ENCODE data around the gene SH2D6. TPM values are rescaled to one million over a fixed set of nuclear protein-coding genes. Genes with fewer than 3 reads are reported as not detected.
"Not testable (repeated sequence)": the region's sequence is repeated elsewhere in the genome, so short reads cannot be mapped to it uniquely, and the experiment has no call there.

The SH2D6 gene
- total and polyA plus RNA-seq, 2 experiments from 2014 or later, result 0.31 TPM; not detected in 1

DNA sequence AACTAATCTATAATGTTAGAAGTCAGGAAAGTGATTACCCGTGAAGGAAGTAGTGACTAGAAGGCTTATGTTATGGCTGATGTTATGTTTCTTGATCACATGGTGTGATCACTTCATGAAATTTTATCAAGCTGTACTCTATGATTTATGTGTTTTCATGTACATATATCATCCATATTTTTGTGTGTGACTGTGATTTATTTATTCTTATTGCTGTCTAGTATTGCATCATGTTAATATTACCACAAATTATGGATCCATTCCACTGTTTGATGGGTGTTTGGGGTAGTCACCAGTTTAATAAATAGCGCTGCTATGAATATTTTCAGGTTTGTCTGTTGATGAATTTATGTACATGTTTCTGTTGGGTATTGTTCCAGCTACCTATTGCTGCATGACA is 59.4 kb downstream of the SH2D6 start:
- no peak overlapping the region for H3K4me3 ChIP-seq
- H3K4me2 ChIP-seq (ENCODE audit: unreplicated experiment), result no peak overlapping the region
- H3K9me2 ChIP-seq (ENCODE audit: insufficient read depth), result no peaks in the 10 kb centered on the region
- no peaks in the 10 kb centered on the region for H3K79me2 ChIP-seq (ENCODE audit: insufficient read depth)
- no peak overlapping the region for H3K9ac ChIP-seq
- TF ChIP-seq EZH2phosphoT487 (IDR thresholded peaks at IDR 0.05; ENCODE audit: insufficient read depth, low read depth) (no peak), EZH2 (IDR thresholded peaks at IDR 0.05; ENCODE audit: insufficient read depth, poor library complexity, severe bottlenecking) (no peak)
- in situ Hi-C loops (cut with MboI), result no loop called here
- WGBS, 2 experiments (ENCODE audit: low coverage in 1 of 2, low lambda C conversion rate in 2 of 2, missing lambda C conversion rate in 2 of 2), result 87 to 95% methylated on average over 2 of the region's 2 CpGs
- DNase-seq, result no peak
- H4K20me1 ChIP-seq (ENCODE audit: insufficient read depth), result no peaks in the 10 kb centered on the region
- no peaks in the 10 kb centered on the region for H3K4me1 ChIP-seq (ENCODE audit: insufficient read depth)
- no peaks in the 10 kb centered on the region for H3K36me3 ChIP-seq (ENCODE audit: low read depth)
- H3K27ac ChIP-seq, result no peak overlapping the region
- no peaks in the 10 kb centered on the region for H3F3A ChIP-seq (ENCODE audit: insufficient read depth)
- H3K27me3 ChIP-seq (replicated peaks; ENCODE audit: insufficient read depth), result no peaks in the 10 kb centered on the region
- H2AFZ ChIP-seq, result no peak overlapping the region
- H3K9me3 ChIP-seq (ENCODE audit: low read depth), result no peaks in the 10 kb centered on the region

DNA sequence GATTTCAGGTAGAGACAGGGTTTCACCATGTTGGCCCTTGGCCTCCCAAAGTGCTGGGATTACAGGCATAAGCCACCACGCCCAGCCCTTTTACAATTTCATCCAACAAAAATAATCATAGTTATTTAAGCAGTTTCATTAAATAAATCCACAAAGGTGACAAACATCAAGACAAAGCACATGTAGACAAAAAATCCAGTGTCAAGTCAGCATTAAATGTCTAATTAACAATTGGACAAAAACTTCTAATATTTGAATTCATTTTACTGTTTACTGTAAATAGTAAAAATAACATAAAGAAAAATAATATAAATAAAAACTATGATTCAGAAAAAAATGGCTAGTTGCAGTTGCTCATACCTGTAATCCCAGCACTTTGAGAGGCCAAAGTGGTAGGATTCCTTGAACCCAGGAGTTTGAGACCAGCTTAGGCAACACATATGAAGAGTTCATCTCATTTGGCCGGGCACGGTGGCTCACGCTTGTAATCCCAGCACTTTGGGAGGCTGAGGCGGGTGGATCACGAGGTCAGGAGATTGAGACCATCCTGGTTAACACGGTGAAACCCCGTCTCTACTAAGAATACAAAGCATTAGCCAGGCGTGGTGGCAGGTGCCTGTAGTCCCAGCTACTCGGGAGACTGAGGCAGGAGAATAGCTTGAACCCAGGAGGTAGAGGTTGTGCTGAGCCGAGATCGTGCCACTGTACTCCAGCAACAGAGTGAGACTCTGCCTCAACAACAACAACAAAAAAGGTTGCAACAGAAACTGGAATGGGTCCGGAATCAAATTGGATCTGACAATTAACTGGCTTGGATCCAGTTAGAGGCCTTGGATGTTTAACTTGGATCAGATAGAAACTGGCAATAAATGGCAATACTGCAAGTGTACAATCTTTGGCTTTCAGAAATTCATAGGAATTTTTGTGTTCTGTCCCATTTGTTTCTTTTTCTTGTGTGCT is 63.6 kb downstream of the SH2D6 start:
- 77 to 83% methylated on average over 13 of the region's 13 CpGs for WGBS, 2 experiments (ENCODE audit: low coverage in 1 of 2, low lambda C conversion rate in 2 of 2, missing lambda C conversion rate in 2 of 2)
- Histone ChIP-seq H3F3A (ENCODE audit: insufficient read depth) (no peaks in the 10 kb centered on the region), H3K4me3 (no peak overlapping the region), H3K9me3 (ENCODE audit: low read depth) (no peaks in the 10 kb centered on the region), H3K9me2 (ENCODE audit: insufficient read depth) (no peaks in the 10 kb centered on the region), H3K36me3 (ENCODE audit: low read depth) (no peaks in the 10 kb centered on the region), H2AFZ (no peak overlapping the region), H3K4me2 (ENCODE audit: unreplicated experiment) (no peak overlapping the region), H3K27ac (no peak overlapping the region), H3K27me3 (replicated peaks; ENCODE audit: insufficient read depth) (no peaks in the 10 kb centered on the region), H3K9ac (no peak overlapping the region), H3K4me1 (ENCODE audit: insufficient read depth) (peaks cover 9% of the 10 kb centered on the region), H3K79me2 (ENCODE audit: insufficient read depth) (no peaks in the 10 kb centered on the region), H4K20me1 (ENCODE audit: insufficient read depth) (no peaks in the 10 kb centered on the region)
- DNase-seq, result no peak
- in situ Hi-C loops (cut with MboI), result no loop called here
- TF ChIP-seq EZH2 (IDR thresholded peaks at IDR 0.05; ENCODE audit: insufficient read depth, poor library complexity, severe bottlenecking) (no peak), EZH2phosphoT487 (IDR thresholded peaks at IDR 0.05; ENCODE audit: insufficient read depth, low read depth) (no peak)

DNA sequence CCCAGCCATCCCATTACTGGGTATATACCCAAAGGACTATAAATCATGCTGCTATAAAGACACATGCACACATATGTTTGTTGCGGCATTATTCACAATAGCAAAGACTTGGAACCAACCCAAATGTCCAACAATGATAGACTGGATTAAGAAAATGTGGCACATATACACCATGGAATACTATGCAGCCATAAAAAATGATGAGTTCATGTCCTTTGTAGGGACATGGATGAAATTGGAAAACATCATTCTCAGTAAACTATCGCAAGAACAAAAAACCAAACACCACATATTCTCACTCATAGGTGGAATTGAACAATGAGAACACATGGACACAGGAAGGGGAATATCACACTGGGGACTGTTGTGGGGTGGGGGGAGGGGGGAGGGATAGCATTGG is 66.1 kb downstream of the SH2D6 start:
- DNase-seq; H3K9me3 ChIP-seq (ENCODE audit: low read depth); H3K4me1 ChIP-seq (ENCODE audit: insufficient read depth); H2AFZ ChIP-seq; H3K4me3 ChIP-seq; in situ Hi-C loops (cut with MboI); H3K36me3 ChIP-seq (ENCODE audit: low read depth); H4K20me1 ChIP-seq (ENCODE audit: insufficient read depth); H3K4me2 ChIP-seq (ENCODE audit: unreplicated experiment); H3K9ac ChIP-seq; H3K27me3 ChIP-seq (replicated peaks; ENCODE audit: insufficient read depth); H3K79me2 ChIP-seq (ENCODE audit: insufficient read depth); H3K27ac ChIP-seq; H3F3A ChIP-seq (ENCODE audit: insufficient read depth); H3K9me2 ChIP-seq (ENCODE audit: insufficient read depth): not testable (repeated sequence)
- WGBS, 2 experiments (ENCODE audit: low coverage in 1 of 2, low lambda C conversion rate in 2 of 2, missing lambda C conversion rate in 2 of 2), result 77 to 88% methylated on average over 1 of the region's 2 CpGs

DNA sequence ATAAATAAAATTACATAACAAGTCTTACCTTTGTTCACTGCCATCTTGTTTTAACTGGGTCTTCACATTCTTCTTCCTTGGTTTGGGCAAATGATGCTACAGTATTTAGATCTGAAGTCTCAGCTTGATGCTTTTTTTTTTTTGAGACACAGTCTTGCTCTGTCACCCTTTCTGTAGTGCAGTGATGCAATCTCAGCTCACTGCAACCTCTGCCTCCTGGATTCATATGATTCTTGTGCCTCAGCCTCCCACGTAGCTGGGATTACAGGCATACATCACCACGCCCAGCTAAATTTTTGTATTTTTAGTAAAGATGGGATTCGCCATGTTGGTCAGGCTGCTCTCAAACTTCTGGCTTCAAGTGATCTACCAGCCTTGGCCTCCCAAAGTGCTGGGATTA is 67.3 kb downstream of the SH2D6 start:
- DNase-seq, result peak; percentile 62

More for the DNA sequence above, 67.3 kb downstream of the SH2D6 start:
- in situ Hi-C loops (cut with MboI), result no loop called here
- peaks cover 9% of the 10 kb centered on the region for H3K4me1 ChIP-seq (ENCODE audit: insufficient read depth)
- 63 to 72% methylated on average over 3 of the region's 3 CpGs for WGBS, 2 experiments (ENCODE audit: low coverage in 1 of 2, low lambda C conversion rate in 2 of 2, missing lambda C conversion rate in 2 of 2)
- TF ChIP-seq EZH2phosphoT487 (IDR thresholded peaks at IDR 0.05; ENCODE audit: insufficient read depth, low read depth) (no peak), EZH2 (IDR thresholded peaks at IDR 0.05; ENCODE audit: insufficient read depth, poor library complexity, severe bottlenecking) (no peak)
- H3K9me3 ChIP-seq (ENCODE audit: low read depth), result no peaks in the 10 kb centered on the region
- no peaks in the 10 kb centered on the region for H4K20me1 ChIP-seq (ENCODE audit: insufficient read depth)
- no peaks in the 10 kb centered on the region for H3F3A ChIP-seq (ENCODE audit: insufficient read depth)
- peak overlapping the region; percentile 39 for H3K27ac ChIP-seq
- no peaks in the 10 kb centered on the region for H3K79me2 ChIP-seq (ENCODE audit: insufficient read depth)
- H3K9me2 ChIP-seq (ENCODE audit: insufficient read depth), result no peaks in the 10 kb centered on the region
- H3K27me3 ChIP-seq (replicated peaks; ENCODE audit: insufficient read depth), result no peaks in the 10 kb centered on the region
- H3K9ac ChIP-seq, result no peak overlapping the region
- H3K4me3 ChIP-seq, result no peak overlapping the region
- no peaks in the 10 kb centered on the region for H3K36me3 ChIP-seq (ENCODE audit: low read depth)
- peak overlapping the region; percentile 58 for H2AFZ ChIP-seq
- no peak overlapping the region for H3K4me2 ChIP-seq (ENCODE audit: unreplicated experiment)

Small RNAs within 50 kb of the gene (small RNA-seq; reads per million reads assigned to genes)
- not detected for gene AC062037.2 (ENCODE audit: low read depth, low replicate concordance)
- gene RF00019 (ENCODE audit: low read depth, low replicate concordance), result not detected
- not detected for gene RN7SL251P (ENCODE audit: low read depth, low replicate concordance)

Other genes starting within 250 kb of the SH2D6 start
- 96.8 and 125 TPM in 2 replicates for gene TGOLN2, start 90.7 kb upstream of the SH2D6 start, total RNA-seq (2014; rRNA removed; shearing (Covaris generic))
- gene TGOLN2, start 90.7 kb upstream of the SH2D6 start, polyA plus RNA-seq (2016; fragmentation: Nextera tagmentation; extraction: Ambion mirVana), result 117 and 118 TPM in 2 replicates
- 46.0 and 68.6 TPM in 2 replicates for gene RETSAT, start 64.2 kb upstream of the SH2D6 start, total RNA-seq (2014; rRNA removed; shearing (Covaris generic))
- gene RETSAT, start 64.2 kb upstream of the SH2D6 start, polyA plus RNA-seq (2016; fragmentation: Nextera tagmentation; extraction: Ambion mirVana), result 15.6 and 20.4 TPM in 2 replicates
- gene ELMOD3, start 63.9 kb upstream of the SH2D6 start, total RNA-seq (2014; rRNA removed; shearing (Covaris generic)), result 15.4 and 23.8 TPM in 2 replicates
- gene ELMOD3, start 63.9 kb upstream of the SH2D6 start, polyA plus RNA-seq (2016; fragmentation: Nextera tagmentation; extraction: Ambion mirVana), result 12.8 and 15.3 TPM in 2 replicates
- gene CAPG, start 8.3 kb upstream of the SH2D6 start, total RNA-seq (2014; rRNA removed; shearing (Covaris generic)), result 223 and 249 TPM in 2 replicates
- 346 and 384 TPM in 2 replicates for gene CAPG, start 8.3 kb upstream of the SH2D6 start, polyA plus RNA-seq (2016; fragmentation: Nextera tagmentation; extraction: Ambion mirVana)
- gene MAT2A, start 120.5 kb downstream of the SH2D6 start, total RNA-seq (2014; rRNA removed; shearing (Covaris generic)), result 104 and 125 TPM in 2 replicates
- 193 and 217 TPM in 2 replicates for gene MAT2A, start 120.5 kb downstream of the SH2D6 start, polyA plus RNA-seq (2016; fragmentation: Nextera tagmentation; extraction: Ambion mirVana)
- 74.7 and 81.3 TPM in 2 replicates for gene GGCX, start 142.8 kb downstream of the SH2D6 start, total RNA-seq (2014; rRNA removed; shearing (Covaris generic))
- gene GGCX, start 142.8 kb downstream of the SH2D6 start, polyA plus RNA-seq (2016; fragmentation: Nextera tagmentation; extraction: Ambion mirVana), result 62.7 and 65.4 TPM in 2 replicates
- 1.7 TPM in 1 of 2 replicates, not detected in the other for gene VAMP8, start 158.9 kb downstream of the SH2D6 start, total RNA-seq (2014; rRNA removed; shearing (Covaris generic))
- 1.0 and 1.2 TPM in 2 replicates for gene VAMP8, start 158.9 kb downstream of the SH2D6 start, polyA plus RNA-seq (2016; fragmentation: Nextera tagmentation; extraction: Ambion mirVana)
- 50.3 and 59.0 TPM in 2 replicates for gene VAMP5, start 165.7 kb downstream of the SH2D6 start, total RNA-seq (2014; rRNA removed; shearing (Covaris generic))
- gene VAMP5, start 165.7 kb downstream of the SH2D6 start, polyA plus RNA-seq (2016; fragmentation: Nextera tagmentation; extraction: Ambion mirVana), result 287 and 289 TPM in 2 replicates
- gene RNF181, start 177.0 kb downstream of the SH2D6 start, total RNA-seq (2014; rRNA removed; shearing (Covaris generic)), result 159 and 178 TPM in 2 replicates
- gene RNF181, start 177.0 kb downstream of the SH2D6 start, polyA plus RNA-seq (2016; fragmentation: Nextera tagmentation; extraction: Ambion mirVana), result 294 and 308 TPM in 2 replicates
- gene TMEM150A, start 184.0 kb downstream of the SH2D6 start, total RNA-seq (2014; rRNA removed; shearing (Covaris generic)), result 13.5 and 20.9 TPM in 2 replicates
- gene TMEM150A, start 184.0 kb downstream of the SH2D6 start, polyA plus RNA-seq (2016; fragmentation: Nextera tagmentation; extraction: Ambion mirVana), result 35.7 and 36.0 TPM in 2 replicates
- 9.8 and 19.5 TPM in 2 replicates for gene C2orf68, start 193.4 kb downstream of the SH2D6 start, total RNA-seq (2014; rRNA removed; shearing (Covaris generic))
- gene C2orf68, start 193.4 kb downstream of the SH2D6 start, polyA plus RNA-seq (2016; fragmentation: Nextera tagmentation; extraction: Ambion mirVana), result 30.4 and 31.3 TPM in 2 replicates
- gene USP39, start 197.5 kb downstream of the SH2D6 start, total RNA-seq (2014; rRNA removed; shearing (Covaris generic)), result 41.4 and 44.5 TPM in 2 replicates
- gene USP39, start 197.5 kb downstream of the SH2D6 start, polyA plus RNA-seq (2016; fragmentation: Nextera tagmentation; extraction: Ambion mirVana), result 43.3 and 43.7 TPM in 2 replicates
- not detected in 2 replicates for gene SFTPB, start 249.5 kb downstream of the SH2D6 start, total RNA-seq (2014; rRNA removed; shearing (Covaris generic))
- gene SFTPB, start 249.5 kb downstream of the SH2D6 start, polyA plus RNA-seq (2016; fragmentation: Nextera tagmentation; extraction: Ambion mirVana), result not detected in 2 replicates

Data from GM23248 (cell line).